GM21786 (cell line): Measurements from ENCODE around the gene CYTH1.
"Not testable (repeated sequence)": the region's sequence is repeated elsewhere in the genome, so short reads cannot be mapped to it uniquely, and the experiment has no call there.

Experiments used
- ATAC-seq: cut with Tn5 transposase; IDR thresholded peaks from one replicate; pipeline ENCODE4 v1.9.1; 2021; ENCODE audit not compliant: unreplicated experiment

Gene CYTH1

DNA sequence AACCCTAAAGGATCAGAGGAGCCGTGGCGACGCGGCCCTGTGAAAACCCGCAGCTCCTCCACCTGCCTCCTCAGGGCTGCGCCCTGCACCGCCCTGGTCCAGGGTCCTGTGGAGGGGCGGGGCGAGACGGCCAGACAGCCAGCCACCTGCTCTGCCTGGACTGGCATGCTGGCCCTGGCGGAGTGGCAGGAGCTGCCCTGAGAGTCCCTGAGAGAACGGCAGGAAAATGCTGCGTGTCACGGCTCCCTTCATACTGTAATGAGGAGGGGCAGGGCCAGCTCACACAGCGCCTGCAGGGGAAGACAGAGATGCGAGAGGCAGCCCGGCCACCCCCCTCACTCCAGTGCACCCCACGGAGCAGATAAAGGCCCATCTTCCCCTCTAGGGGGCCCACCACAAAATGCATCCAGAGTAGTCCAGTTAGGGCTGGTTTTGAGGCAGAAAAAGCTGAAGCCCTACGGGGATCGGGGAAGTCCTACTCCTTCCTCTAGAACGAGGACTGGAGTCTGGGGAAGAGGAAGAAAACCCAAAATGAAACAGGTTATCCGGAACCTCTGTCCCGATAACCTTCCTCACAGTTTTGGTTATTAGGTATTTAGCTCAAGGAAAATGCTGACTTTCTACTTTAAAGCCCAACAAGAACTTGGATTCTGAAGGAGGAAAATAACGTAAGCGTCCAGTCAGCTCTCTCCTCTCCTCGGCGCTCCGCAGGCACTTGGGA lies 107.3 kb downstream of the CYTH1 start:
- no peak for ATAC-seq

DNA sequence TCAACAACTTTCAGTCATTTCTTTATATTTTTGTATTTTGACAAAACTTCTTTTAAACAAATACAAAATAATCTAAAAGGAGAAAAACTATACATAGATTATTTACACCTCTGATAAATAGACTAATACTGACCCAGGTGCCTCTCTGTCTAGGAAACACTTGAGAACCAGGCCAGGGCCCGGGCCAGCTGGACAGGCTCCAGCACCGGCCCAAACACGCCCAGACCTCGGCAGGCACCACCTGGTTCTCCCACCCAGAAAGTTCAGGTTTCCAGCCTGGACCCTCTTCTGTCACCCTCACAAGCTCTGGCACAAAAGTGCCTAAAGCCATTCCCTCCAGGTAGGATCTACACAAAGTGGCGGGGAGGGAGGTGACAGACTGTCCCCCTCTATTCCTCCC lies 107.9 kb downstream of the CYTH1 start:
- no peak for ATAC-seq

DNA sequence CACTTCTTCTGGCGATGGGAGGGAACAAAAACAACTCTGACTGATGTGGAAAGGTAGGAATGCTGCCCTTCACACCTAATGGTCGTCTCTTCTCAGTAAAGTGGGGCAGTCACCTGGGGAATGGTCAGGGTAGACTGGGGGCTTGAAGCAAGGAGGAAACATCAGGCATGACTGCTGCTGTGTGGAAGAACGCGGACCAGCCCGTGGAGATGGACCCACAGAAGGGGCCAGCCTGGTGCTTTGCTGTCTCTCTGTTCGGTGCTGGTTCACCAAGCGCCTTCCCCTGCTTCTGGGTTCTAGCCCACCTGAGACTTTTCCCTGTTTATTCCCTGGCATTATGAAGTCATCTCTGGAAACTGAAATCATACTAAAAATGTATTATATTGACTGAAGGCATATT lies 108.7 kb downstream of the CYTH1 start:
- no peak for ATAC-seq

DNA sequence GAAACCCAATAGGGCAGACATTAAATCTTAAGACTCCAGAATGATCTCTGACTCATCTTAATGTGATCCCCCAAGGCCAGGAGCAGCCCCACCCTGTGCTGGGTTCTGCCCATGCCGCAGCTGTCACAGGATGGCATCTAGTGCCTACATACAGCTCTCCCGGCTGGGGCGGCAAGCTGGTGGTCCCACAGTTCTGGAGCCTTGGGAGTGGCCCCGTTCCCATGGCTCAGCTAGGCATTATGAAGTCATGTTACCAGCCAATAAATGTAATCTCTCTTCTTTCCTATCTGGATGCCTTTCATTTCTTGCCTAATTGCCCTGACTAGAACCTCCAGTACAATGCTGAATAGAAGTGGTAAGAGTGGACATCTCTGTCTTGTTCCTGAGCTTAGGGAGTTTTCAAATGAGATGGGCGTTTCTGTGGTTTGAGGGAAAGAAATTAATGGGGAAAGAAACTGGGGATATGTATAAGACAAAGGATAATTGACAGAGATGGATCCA lies 109.2 kb downstream of the CYTH1 start:
- ATAC-seq = no peak

DNA sequence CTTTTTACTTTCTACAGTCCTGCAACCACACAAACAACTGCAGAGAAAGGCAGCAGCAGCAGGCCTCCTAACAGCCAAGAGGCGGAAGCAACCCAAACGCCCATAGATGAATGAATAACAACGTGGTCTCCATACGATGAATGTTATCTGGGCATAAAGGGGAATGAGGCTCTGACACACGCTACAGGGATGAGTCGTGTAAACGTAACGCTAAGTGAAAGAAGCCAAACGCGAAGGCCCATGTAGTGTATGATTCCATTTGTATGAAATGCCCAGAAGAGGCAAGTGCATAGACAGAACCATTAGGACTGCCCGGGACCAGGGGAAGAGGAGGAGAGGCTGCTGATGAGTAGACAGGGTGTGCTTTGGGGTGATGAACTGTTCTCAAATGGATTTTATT lies 110.1 kb downstream of the CYTH1 start:
- no peak for ATAC-seq

DNA sequence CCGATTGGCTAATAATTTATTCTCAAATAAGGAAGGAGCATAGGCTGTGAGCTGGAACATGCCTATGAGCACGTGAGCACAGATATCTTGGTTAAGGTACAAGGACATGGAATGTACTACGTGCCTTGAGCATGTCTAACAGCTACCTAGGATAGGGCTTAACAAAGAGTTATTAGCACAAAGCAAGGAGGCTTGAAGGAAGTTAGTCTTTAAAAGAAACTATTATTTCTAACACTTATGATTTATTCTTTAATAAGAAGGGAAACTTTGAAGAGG lies 110.4 kb downstream of the CYTH1 start:
- not testable (repeated sequence) for ATAC-seq

DNA sequence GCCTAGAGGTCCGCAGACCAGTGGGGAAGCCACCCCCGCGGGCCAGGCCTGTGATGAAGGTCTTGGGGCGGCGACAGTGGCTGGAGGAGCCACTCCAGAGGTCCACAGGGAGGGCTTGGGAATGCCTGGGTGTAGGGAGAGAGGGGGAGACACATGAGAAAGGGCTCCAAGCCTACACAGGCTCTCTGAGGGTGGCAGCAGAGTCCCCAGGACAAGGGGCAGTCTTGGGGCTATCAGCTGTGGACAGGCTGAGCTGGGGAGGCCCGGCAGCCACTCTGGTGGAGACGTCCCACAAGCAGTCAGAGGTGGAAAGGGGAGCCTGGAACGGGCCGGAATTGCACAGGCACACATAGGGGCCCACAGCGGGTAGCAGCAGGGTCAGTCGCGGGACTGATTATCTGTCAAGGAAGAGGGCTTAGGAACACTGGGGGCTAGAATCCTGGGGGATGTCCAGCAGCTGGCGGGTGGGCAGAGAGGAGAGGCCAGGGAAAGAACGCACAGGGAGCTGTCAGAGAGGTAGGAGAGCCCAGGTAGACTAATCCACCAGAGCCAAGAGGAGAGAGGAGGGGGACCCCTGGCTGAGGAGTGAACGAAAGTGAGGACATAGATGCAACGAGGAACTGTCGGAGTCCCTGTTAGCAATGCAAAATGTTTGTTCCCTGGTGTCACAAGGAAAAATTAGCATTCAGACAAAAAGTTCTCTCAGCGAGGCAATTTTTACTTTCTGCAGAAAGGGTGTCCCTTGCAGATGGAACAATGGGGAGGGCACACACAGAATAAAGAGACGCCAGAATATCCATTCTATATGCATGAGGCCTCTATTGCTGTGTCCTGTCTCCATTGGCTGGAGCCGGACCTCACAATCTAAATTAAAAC lies 111.0 kb downstream of the CYTH1 start:
- ATAC-seq = no peak

DNA sequence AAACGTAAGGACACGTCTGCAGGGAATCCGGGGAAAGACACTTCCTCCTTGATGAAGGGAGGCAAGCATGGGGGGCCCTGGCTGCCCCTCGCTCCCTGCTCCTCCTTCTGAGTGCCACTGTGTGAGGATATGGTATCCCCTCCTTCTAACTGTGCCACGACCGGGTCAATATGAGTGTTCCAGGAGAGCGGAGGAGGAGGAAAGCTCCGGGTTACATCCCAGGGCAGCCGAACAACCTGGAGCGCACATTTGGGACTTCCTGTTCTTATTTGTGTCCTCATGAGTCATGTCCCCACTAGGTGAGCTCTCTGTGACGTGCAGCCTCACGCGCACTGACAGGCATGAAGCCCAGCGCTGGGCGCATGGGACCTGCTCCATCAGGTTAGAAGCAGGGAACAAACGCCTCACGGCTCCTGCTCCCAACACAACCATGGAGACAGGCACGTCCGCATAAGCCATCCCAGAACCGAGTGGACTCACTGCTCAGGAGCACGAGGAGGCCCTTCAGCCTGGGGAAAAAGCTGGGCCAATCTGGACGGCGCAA lies 112.0 kb downstream of the CYTH1 start:
- ATAC-seq = no peak

DNA sequence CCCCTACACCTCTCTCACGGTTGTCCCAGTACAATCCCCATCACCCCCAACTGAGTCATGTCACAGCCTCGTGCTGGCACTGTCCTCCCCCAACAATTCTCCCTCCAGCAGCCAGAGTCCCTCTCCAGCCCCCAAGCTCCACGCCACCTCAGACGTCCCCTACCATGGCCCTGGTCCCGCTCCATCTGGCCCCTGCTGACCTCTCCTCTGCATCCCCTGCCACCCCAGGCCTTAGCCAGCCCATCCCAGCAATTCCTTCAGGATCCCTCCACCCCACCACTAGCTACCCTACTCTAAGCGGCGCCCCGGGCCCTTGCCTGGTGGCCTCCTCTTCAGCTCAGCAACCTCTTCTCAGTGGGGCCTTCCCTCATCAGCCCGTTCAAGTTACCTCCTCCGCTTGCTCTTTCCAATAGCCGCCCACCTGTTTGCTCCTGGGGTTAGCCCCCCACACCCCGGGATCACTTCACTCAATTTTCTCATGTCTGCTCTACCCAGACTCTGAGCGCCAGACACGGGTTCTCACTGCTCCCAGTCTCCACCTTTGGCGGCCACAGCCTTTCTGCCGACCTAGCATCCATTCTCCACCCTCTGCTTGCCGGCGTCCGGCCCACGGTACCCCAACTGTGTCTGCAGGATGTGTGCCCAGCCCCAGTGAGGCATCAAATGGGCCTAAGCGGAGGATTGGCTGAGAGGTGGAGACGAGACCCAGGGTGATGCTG lies 112.7 kb downstream of the CYTH1 start:
- no peak for ATAC-seq

DNA sequence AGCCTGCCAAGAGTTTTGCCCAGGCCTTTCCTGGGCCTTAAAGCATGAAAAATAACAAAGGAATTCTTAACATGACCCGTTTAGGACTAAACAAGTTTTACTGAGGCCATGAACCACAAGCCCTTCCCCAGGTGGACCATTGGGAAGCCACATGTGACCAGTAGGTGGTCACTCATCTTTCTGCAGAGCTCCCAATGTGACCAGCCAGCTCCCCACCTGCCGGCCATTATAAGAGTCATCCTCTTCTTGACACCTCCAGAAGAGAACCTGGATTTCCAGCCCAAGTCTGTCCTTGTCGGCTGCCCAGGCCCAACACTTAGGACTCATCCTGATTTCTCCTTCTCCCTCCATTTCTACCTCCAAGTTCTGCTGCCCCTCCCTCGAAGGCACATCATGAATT lies 113.2 kb downstream of the CYTH1 start:
- no peak for ATAC-seq

DNA sequence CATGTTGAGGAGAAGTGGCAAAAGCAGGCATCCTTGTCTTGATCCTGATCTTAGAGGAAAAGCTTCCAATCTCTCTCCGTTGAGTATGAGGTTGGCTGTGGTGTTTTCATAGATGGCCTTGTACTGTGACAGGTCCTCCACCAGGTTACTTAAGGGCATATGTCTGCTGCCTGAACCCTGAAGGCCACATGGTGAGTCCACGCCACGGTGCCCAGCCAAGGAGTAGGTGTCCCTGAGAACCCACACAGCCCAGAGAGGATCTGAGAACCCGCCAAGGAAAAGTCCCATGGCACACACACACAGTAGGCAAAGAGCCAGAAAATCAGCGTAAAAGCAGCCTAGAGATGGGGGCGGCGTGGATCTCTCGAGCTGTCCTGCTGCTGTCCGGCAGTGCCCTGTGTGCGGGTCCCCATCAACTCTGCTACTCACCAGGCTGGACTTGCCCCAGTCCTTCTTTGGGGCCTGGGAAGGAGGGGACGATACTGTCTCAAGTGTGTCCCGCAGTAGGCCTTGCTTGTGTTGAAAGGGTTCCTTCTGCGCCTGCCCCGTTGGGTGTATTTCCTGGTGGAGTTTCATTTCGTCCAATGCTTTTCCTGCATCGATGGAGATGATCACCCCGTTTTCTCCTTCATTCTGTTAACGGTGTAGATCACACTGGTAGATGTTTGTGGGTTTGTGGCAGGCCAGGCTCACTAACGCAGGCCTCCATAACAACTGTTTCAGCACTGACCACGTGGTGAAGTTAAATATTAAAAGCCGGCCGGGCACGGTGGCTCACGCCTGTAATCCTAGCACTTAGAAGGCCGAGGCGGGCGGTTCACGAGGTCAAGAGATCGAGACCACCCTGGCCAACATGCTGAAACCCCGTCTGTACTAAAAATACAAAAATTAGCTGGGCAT lies 114.1 kb downstream of the CYTH1 start:
- no peak for ATAC-seq

DNA sequence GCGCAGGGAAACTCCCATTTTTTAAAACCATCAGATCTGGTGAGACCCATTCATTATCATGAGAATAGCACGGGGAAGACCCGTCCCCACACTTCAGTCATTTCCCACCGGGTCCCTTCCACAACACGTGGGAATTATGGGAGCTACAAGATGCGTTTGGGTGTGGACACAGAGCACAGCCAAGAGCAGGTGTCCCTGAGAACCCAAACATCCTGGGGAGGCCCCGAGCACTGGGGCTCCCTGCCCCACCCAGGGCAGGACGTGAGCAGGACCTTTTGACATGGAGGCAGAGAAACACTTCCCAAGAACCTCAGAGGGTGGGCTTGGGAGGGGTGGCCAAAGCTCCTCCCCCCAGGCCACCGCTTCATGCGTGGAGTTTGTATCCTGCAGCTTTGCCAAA lies 115.0 kb downstream of the CYTH1 start:
- no peak for ATAC-seq

DNA sequence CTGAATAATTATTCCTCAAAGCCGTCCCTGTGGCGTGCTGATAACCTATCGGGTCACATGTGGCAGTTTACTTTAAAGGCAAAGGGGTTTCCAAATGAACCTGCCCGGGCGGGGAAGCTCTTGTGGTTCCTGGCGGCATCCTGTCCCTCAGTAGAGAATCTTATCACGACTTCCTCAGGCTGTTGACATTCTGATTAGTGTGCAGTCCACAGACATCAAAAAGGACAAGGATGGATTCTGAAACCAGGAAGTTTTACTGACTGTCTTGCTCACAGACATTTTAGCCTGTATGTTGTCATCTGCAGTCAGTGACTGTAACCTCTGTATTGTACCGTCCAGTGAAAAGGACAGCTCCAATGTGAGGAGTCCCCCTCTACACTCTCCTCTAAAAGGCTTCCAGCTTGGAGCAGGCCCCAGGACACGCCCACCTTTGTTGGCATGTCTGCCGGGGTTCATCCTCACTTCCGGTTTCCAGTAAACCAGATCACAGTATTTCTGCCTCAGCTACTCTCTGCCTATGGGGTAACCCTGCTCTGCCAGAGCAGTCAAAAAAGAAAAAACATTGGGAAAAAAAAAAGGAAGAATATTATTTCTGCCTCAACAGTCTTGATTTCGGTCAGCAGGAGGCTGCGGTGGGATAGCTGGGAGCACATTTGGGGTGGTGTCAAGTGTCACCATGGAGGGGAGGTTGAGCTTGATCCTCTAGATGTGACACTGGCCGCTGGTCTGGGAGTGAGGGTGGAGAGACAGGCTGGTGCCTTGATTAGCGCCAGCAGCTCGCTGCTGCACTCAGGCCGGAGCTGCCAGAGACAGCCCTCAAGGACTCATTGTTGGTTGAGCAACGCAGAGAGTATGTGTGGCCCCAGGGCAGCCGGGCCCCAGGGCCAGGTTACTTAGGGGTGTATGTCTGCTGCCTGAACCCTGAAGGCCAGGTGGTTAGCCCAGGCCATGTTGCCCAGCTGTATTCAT lies 115.8 kb downstream of the CYTH1 start:
- ATAC-seq = no peak

DNA sequence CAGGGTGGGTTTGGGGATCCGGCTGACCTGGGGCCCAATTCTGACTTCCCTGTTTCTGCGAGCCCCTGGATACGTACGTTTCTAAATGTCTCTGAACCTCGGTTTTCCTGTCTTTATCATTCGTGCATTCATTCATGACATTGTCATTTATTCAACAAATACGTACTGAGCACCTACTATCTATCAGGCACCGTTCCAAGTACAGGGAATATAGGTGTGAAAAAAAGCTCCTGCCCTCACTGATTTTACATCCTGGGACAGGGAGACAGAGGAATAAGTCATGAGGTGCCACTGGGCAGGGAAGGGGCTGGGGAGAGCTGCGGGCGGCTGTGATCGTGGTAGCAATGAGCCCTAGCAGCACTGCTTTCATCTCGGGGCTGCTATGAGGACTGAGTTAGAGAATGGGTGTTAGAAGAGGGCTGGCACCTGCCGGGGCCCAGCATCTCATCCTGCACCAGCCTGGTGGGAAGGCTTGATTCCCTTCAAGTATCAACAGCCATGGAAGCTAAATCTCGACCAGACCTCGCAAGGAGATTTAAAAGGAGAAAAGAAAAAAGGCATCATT lies 116.6 kb downstream of the CYTH1 start:
- ATAC-seq = no peak

DNA sequence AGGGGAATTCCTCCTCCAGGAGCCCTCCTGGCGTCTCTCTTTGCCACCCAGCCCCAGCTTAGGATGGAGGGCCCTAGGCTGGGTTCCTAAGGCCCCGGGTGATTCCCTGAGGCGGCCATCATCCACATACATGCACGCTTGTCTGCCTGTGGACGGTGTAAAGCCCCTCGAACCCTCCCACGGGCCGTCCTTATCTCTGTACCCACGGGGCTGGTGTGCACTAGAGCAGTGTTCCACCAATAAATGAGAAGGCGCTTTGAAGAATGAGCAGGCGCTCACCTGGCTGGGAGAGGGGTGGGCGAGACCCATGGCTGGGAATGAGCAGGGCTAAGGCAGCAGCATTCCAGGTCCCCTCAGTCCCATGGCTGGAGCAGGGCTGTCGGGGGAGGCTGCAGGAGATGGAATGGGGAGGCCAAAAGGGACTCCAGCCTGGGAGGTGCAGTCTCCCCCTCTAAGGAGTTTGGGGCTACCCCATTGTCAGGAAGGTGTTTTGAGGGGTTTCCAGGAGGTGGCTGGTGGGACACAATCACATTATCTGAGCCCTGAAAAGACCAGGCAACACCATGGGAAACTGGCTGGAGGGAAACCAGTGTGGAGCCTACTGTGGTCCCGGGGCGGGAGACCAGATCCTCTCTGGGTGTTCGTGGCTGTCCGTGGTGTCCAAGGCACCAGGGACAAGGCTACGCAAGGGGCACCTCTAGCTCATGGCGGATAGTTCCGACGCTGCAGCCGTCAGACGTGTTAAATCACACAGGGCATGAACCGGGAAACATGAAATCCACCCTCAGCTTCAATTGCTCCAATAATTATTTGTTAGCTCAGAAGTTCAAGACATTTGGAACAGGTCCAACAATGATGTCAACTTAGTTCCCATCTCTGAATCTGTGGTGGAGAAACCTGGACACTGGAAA lies 117.3 kb downstream of the CYTH1 start:
- ATAC-seq = no peak

DNA sequence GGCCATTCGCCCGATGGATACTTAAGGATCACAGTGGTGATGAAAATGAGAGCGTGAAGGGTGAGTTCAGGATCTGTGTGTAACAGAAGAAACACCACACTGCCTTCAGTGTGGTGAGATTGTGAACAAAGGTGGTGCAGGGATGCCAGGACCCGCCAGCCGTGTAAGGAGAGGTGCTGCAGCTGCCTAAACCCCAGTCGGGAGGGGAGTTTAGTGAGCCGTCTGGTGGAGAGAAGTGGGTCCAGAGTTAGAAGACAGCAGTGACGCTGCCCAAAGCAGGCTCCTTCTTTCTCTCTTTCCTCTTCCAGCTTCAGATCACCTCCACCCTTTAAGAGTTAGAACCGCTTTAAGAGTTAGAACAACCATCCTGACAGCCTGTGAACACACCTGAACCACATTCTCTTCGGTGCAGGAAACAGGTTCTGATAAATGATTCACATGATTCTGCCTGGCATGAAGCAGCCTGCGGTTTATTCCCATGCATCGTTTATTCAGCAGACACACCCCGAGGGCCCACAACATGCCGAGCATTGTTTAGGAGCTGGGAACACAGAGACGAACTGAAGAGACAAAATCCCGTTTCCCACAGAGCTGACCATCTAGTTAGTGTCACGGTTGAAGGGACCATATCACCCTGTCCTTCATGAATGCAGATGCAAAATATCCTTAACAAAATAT lies 120.8 kb downstream of the CYTH1 start:
- no peak for ATAC-seq

DNA sequence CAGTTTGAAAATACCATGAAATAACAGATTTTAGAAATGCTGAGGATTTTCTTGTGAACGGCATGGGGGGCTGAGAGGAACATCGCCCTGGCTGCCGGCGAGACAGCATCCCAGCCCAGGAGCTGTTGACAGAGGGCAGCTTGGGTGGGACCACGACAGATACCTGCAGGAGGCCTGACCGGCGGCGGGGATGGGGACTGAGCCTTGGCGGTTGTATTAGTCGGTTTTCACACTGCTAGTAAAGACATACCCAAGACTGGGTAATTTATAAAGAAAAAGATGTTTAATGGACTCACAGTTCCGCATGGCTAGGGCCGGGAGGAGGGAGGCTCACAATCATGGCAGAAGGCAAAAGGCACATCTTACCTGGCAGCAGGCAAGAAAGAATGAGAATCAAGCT lies 122.5 kb downstream of the CYTH1 start:
- ATAC-seq = no peak
